Activated T-cell treated with anti-CD3 and anti-CD28 coated beads, Interleukin-2, amount 50 U/mL, for 24 hours (primary cell): ENCODE measurements around the gene ETV3L.

Experiments
- DNase-seq: peaks from one replicate; pipeline ENCODE4 v3.0.0-alpha.2; 2020
- H3K27ac Mint-ChIP-seq: 2 replicates; pipeline ENCODE4 v1.8.0; 2020; ENCODE audit warnings: mild to moderate bottlenecking, mixed read lengths
- H3K27me3 Mint-ChIP-seq: 2 replicates; pipeline ENCODE4 v1.8.0; 2020; ENCODE audit warnings: mixed read lengths
- H3K36me3 Mint-ChIP-seq: 2 replicates; pipeline ENCODE4 v1.8.0; 2020; ENCODE audit warnings: low read depth, mixed read lengths
- H3K4me1 Mint-ChIP-seq: 2 replicates; pipeline ENCODE4 v1.8.0; 2020; ENCODE audit warnings: low read depth, mixed read lengths
- H3K4me3 Mint-ChIP-seq: 2 replicates; pipeline ENCODE4 v1.8.0; 2020; ENCODE audit warnings: mild to moderate bottlenecking, moderate library complexity, mixed read lengths
- H3K9me3 Mint-ChIP-seq: 2 replicates; pipeline ENCODE4 v1.8.0; 2020; ENCODE audit warnings: mixed read lengths

ETV3L gene

DNA sequence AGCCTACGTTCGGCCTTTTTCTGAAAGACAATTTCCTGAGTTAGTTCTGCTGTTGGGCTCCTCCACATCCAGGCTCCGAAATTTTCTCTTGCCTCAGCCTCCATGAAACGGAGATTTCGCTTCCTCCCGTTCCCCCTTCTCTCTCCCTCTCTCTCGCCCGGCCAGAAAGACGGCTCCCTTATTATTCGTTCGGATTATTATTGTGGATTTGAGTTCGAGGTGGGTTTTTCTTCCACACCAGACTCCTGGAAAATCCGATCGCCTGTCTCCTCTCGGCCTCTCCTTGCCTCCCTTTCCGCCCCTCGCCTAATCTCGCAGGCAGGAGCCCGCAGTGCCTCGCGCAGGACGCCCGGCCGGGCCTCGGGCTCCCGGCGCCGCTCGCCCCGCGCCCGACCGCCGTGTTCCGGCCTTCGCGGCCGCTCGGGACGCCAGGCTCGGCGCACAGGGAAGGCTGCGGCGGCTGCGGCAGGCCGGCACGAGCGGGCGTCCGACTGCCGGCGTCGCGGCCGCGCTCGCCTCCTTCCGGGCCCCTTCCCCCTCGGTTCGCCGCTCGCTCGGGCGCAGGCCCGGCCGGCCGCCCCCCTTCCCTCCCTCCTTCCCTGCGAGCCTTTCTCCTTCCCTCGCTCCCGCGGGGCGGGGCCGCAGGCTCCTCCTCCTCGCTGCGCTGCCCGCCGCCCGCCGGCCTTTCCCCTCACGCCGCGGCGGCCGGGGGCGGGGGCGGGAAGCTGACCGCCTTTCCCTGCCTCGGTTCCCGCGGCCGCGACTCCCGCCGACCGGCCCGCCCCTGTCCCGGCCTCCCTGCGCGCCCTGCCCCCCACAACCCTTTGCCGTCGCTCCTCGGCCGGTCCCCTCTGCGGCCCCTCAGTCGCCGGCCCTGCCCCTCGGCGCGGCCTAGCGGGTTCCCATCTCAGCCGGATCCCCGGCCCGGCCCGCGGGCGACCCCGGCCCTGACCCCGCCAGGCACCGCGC, 54.1 kb downstream of the ETV3L start, which contains the start of gene ARHGEF11:
ARHGEF11 (minus strand) TSS at position 493 of the 969 bp plus-strand sequence. CDS start 1,412 bp downstream, outside the sequence.
- peaks cover 84% of the 10 kb centered on the region for H3K27me3 Mint-ChIP-seq

DNA sequence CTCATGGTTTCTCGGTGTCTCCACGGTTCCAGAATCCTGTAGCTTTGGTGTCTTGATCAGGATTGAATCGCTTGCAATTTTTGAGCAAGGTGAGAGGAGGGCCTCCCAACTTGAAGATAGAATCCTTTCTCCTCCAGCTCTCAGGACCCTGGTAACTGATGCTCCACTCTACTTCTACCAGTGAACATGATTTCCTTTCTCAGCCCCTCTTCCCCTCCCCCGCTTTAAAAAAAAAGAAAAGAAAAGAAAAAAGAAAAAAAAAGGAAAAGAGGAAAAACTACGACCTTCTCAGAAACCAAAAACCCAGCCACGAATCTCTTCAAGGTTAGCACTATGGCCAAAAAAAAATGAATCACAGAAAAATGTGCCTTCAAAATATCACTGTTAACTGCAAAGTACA, 55.3 kb downstream of the ETV3L start:
- DNase-seq, result no peak
- H3K36me3 Mint-ChIP-seq, result peaks cover 2% of the 10 kb centered on the region
- no peaks in the 10 kb centered on the region for H3K9me3 Mint-ChIP-seq
- peaks cover 11% of the 10 kb centered on the region for H3K4me1 Mint-ChIP-seq
- no peak overlapping the region for H3K27ac Mint-ChIP-seq
- no peak overlapping the region for H3K4me3 Mint-ChIP-seq
- peaks cover 78% of the 10 kb centered on the region for H3K27me3 Mint-ChIP-seq

More for the DNA sequence above, 54.1 kb downstream of the ETV3L start, which contains the start of gene ARHGEF11:
- Mint-ChIP-seq H3K9me3 (no peaks in the 10 kb centered on the region), H3K4me3 (peak within 1 kb of the TSS; percentile 84), H3K36me3 (peaks cover 2% of the 10 kb centered on the region), H3K4me1 (peaks cover 11% of the 10 kb centered on the region), H3K27ac (peak within 1 kb of the TSS; percentile 51)
- peak; percentile 54 for DNase-seq

DNA sequence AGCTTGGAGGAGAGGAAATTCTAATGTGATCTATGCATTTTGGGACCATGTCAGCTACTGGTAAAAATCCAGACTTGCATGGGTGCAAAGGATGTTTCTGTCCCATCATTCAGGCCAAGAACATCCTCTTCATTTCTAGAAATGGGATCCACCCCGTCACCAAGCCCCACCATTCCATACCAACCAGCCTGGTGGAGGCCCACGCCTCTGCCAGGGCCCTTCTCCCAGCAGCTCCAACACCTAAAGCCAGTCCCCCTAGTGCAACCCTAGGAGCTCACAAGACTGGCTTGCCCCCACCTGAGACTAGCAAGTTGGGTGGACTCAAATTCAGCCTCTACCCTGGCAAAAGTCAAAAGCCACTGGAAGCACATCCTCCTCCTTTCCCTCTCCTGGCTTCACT, 55.9 kb downstream of the ETV3L start:
- Mint-ChIP-seq H3K4me3 (no peak overlapping the region), H3K27ac (no peak overlapping the region), H3K36me3 (peaks cover 2% of the 10 kb centered on the region), H3K27me3 (peaks cover 75% of the 10 kb centered on the region), H3K4me1 (peaks cover 11% of the 10 kb centered on the region), H3K9me3 (no peaks in the 10 kb centered on the region)
- no peak for DNase-seq

DNA sequence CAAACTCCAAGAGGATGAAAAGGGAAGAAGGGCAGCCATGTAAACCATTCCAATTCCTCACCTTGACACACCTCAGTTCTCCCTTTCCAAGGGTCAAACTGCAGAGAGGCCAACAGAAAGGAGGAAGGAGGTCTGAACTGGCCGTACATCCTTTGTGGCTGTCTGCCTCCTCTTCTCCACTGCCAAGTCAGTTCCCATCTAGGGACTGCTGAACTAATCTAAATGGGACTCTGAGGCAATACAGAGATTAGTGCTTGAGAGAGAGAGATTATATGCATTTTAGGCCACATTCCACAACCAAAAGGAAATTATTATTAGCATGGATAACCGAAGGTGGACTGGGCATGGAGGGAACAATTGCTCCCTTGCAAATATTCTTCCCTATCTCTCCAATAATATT, 56.8 kb downstream of the ETV3L start:
- DNase-seq, result no peak
- Mint-ChIP-seq H3K27ac (no peak overlapping the region), H3K9me3 (no peaks in the 10 kb centered on the region), H3K4me3 (no peak overlapping the region), H3K36me3 (peaks cover 2% of the 10 kb centered on the region), H3K27me3 (peaks cover 73% of the 10 kb centered on the region), H3K4me1 (peaks cover 11% of the 10 kb centered on the region)
